Stimulated activated CD8-positive, alpha-beta memory T cell treated with anti-CD3 and anti-CD28 coated beads, Interleukin-7, amount 100 ng/mL, for 48 hours (primary cell): Measurements from ENCODE around the gene ARHGAP6.

Experiments used
- DNase-seq, 2 donors: peaks; one replicate each; pipeline ENCODE4 v3.0.0-alpha.2; 2020; ENCODE audit warnings: low read depth in 1 of 2; ENCODE audit errors: extremely low read depth in 1 of 2

The ARHGAP6 gene

GRCh38 chrX:11434607-11435006, 231.1 kb downstream of the ARHGAP6 start:
- no peak for DNase-seq

- DNase-seq: no peak
Measured at GRCh38 chrX:11431786-11432185, 233.9 kb downstream of the ARHGAP6 start.

GRCh38 chrX:11430271-11430670, 235.4 kb downstream of the ARHGAP6 start:
- no peak for DNase-seq

GRCh38 chrX:11429538-11430085, 236.1 kb downstream of the ARHGAP6 start:
- DNase-seq: no peak

- no peak for DNase-seq
Measured at GRCh38 chrX:11427453-11428071, 238.2 kb downstream of the ARHGAP6 start.

GRCh38 chrX:11426712-11427452, 238.8 kb downstream of the ARHGAP6 start:
- no peak for DNase-seq

- no peak for DNase-seq
Measured at GRCh38 chrX:11424903-11425674, 240.6 kb downstream of the ARHGAP6 start.

GRCh38 chrX:11423949-11424348, 241.8 kb downstream of the ARHGAP6 start:
- no peak for DNase-seq

- no peak for DNase-seq
Measured at GRCh38 chrX:11423362-11423818, 242.3 kb downstream of the ARHGAP6 start.

GRCh38 chrX:11422525-11422857, 243.2 kb downstream of the ARHGAP6 start:
- DNase-seq: no peak

GRCh38 chrX:11421805-11422524, 243.8 kb downstream of the ARHGAP6 start:
- no peak for DNase-seq

GRCh38 chrX:11420851-11421250, 244.9 kb downstream of the ARHGAP6 start:
- DNase-seq: no peak

- no peak for DNase-seq
Measured at GRCh38 chrX:11419102-11419501, 246.6 kb downstream of the ARHGAP6 start.

- no peak for DNase-seq
Measured at GRCh38 chrX:11416600-11416999, 249.1 kb downstream of the ARHGAP6 start.

- no peak for DNase-seq
Measured at GRCh38 chrX:11414091-11414490, 251.6 kb downstream of the ARHGAP6 start.

- DNase-seq: no peak
Measured at GRCh38 chrX:11412715-11413623, 252.8 kb downstream of the ARHGAP6 start.

GRCh38 chrX:11409957-11410356, 255.8 kb downstream of the ARHGAP6 start:
- DNase-seq: no peak

GRCh38 chrX:11408783-11409182, 256.9 kb downstream of the ARHGAP6 start:
- DNase-seq: no peak

- DNase-seq: no peak
Measured at GRCh38 chrX:11408109-11408405, 257.7 kb downstream of the ARHGAP6 start.
